ENCODE measurements around the gene RASL12.
"Not testable (repeated sequence)": the region's sequence is repeated elsewhere in the genome, so short reads cannot be mapped to it uniquely, and the experiment has no call there.

Gene RASL12

GRCh38 chr15:65100442-65100841, 32.7 kb upstream of the RASL12 start:
- Histone ChIP-seq H3K9me3 (ENCODE audit: control insufficient read depth, insufficient read depth, low read length) (no peaks in the 10 kb centered on the region), H3K36me3 (ENCODE audit: control insufficient read depth, insufficient read depth, low read length) (no peaks in the 10 kb centered on the region), H3K4me3 (ENCODE audit: low read length) (no peak overlapping the region), H3K27me3 (ENCODE audit: control insufficient read depth, insufficient read depth, low read length) (peaks cover 3% of the 10 kb centered on the region; the same call in 1 of the 2 replicates), H3K4me1 (ENCODE audit: control insufficient read depth, insufficient read depth, low read length) (no peaks in the 10 kb centered on the region; the same call in 1 of the 2 replicates), H3K27ac (ENCODE audit: low read length) (no peak overlapping the region)
- DNase-seq (ENCODE audit: low read depth, low spot score) = no peak
- no CpG with 5 or more reads among the region's 7 CpGs for WGBS (ENCODE audit: insufficient coverage, insufficient read length)

GRCh38 chr15:65099801-65100200, 32.0 kb upstream of the RASL12 start:
- not testable (repeated sequence) for H3K27me3 ChIP-seq (ENCODE audit: control insufficient read depth, insufficient read depth, low read length); H3K4me3 ChIP-seq (ENCODE audit: low read length); H3K4me1 ChIP-seq (ENCODE audit: control insufficient read depth, insufficient read depth, low read length); DNase-seq (ENCODE audit: low read depth, low spot score); H3K36me3 ChIP-seq (ENCODE audit: control insufficient read depth, insufficient read depth, low read length); H3K9me3 ChIP-seq (ENCODE audit: control insufficient read depth, insufficient read depth, low read length); H3K27ac ChIP-seq (ENCODE audit: low read length)
- no CpG with 5 or more reads among the region's 10 CpGs for WGBS (ENCODE audit: insufficient coverage, insufficient read length)

- no CpG with 5 or more reads among the region's 5 CpGs for WGBS (ENCODE audit: insufficient coverage, insufficient read length)
- Histone ChIP-seq H3K27me3 (ENCODE audit: control insufficient read depth, insufficient read depth, low read length) (peaks cover 3% of the 10 kb centered on the region; the same call in 1 of the 2 replicates), H3K4me3 (ENCODE audit: low read length) (no peak overlapping the region), H3K4me1 (ENCODE audit: control insufficient read depth, insufficient read depth, low read length) (no peaks in the 10 kb centered on the region; the same call in 1 of the 2 replicates), H3K36me3 (ENCODE audit: control insufficient read depth, insufficient read depth, low read length) (no peaks in the 10 kb centered on the region), H3K9me3 (ENCODE audit: control insufficient read depth, insufficient read depth, low read length) (no peaks in the 10 kb centered on the region), H3K27ac (ENCODE audit: low read length) (no peak overlapping the region)
- no peak for DNase-seq (ENCODE audit: low read depth, low spot score)
These were observed 31.5 kb upstream of the RASL12 start for GRCh38 chr15:65099336-65099735.

- WGBS (ENCODE audit: insufficient coverage, insufficient read length) = no CpG with 5 or more reads among the region's 7 CpGs
- H3K27me3 ChIP-seq (ENCODE audit: control insufficient read depth, insufficient read depth, low read length) = no peaks in the 10 kb centered on the region; the same call in 1 of the 2 replicates
- no peak overlapping the region for H3K4me3 ChIP-seq (ENCODE audit: low read length)
- no peaks in the 10 kb centered on the region for H3K9me3 ChIP-seq (ENCODE audit: control insufficient read depth, insufficient read depth, low read length)
- no peak overlapping the region for H3K27ac ChIP-seq (ENCODE audit: low read length)
- H3K4me1 ChIP-seq (ENCODE audit: control insufficient read depth, insufficient read depth, low read length) = no peaks in the 10 kb centered on the region; the same call in 1 of the 2 replicates
- no peaks in the 10 kb centered on the region for H3K36me3 ChIP-seq (ENCODE audit: control insufficient read depth, insufficient read depth, low read length)
- no peak for DNase-seq (ENCODE audit: low read depth, low spot score)
These were observed 30.0 kb upstream of the RASL12 start for GRCh38 chr15:65097651-65098263.

- no peaks in the 10 kb centered on the region for H3K9me3 ChIP-seq (ENCODE audit: control insufficient read depth, insufficient read depth, low read length)
- DNase-seq (ENCODE audit: low read depth, low spot score) = no peak
- H3K27me3 ChIP-seq (ENCODE audit: control insufficient read depth, insufficient read depth, low read length) = no peaks in the 10 kb centered on the region
- no peak overlapping the region for H3K27ac ChIP-seq (ENCODE audit: low read length)
- H3K36me3 ChIP-seq (ENCODE audit: control insufficient read depth, insufficient read depth, low read length) = no peaks in the 10 kb centered on the region
- H3K4me1 ChIP-seq (ENCODE audit: control insufficient read depth, insufficient read depth, low read length) = no peaks in the 10 kb centered on the region
- H3K4me3 ChIP-seq (ENCODE audit: low read length) = no peak overlapping the region
- no CpG with 5 or more reads among the region's 6 CpGs for WGBS (ENCODE audit: insufficient coverage, insufficient read length)
These were observed 28.9 kb upstream of the RASL12 start for GRCh38 chr15:65096481-65097385.

GRCh38 chr15:65095747-65096104, 27.9 kb upstream of the RASL12 start:
- WGBS (ENCODE audit: insufficient coverage, insufficient read length) = no CpG with 5 or more reads among the region's 6 CpGs

GRCh38 chr15:65095011-65095746, 27.4 kb upstream of the RASL12 start:
- H3K4me3 ChIP-seq (ENCODE audit: low read length) = no peak overlapping the region
- no peak overlapping the region for H3K27ac ChIP-seq (ENCODE audit: low read length)
- no peaks in the 10 kb centered on the region for H3K27me3 ChIP-seq (ENCODE audit: control insufficient read depth, insufficient read depth, low read length)
- no peak for DNase-seq (ENCODE audit: low read depth, low spot score)
- H3K4me1 ChIP-seq (ENCODE audit: control insufficient read depth, insufficient read depth, low read length) = no peaks in the 10 kb centered on the region
- H3K9me3 ChIP-seq (ENCODE audit: control insufficient read depth, insufficient read depth, low read length) = no peaks in the 10 kb centered on the region
- no CpG with 5 or more reads among the region's 5 CpGs for WGBS (ENCODE audit: insufficient coverage, insufficient read length)
- H3K36me3 ChIP-seq (ENCODE audit: control insufficient read depth, insufficient read depth, low read length) = no peaks in the 10 kb centered on the region

More at GRCh38 chr15:65095747-65096104, 27.9 kb upstream of the RASL12 start:
- no peak for DNase-seq (ENCODE audit: low read depth, low spot score)
- Histone ChIP-seq H3K27me3 (ENCODE audit: control insufficient read depth, insufficient read depth, low read length) (no peaks in the 10 kb centered on the region), H3K9me3 (ENCODE audit: control insufficient read depth, insufficient read depth, low read length) (no peaks in the 10 kb centered on the region), H3K27ac (ENCODE audit: low read length) (no peak overlapping the region), H3K4me3 (ENCODE audit: low read length) (no peak overlapping the region), H3K36me3 (ENCODE audit: control insufficient read depth, insufficient read depth, low read length) (no peaks in the 10 kb centered on the region), H3K4me1 (ENCODE audit: control insufficient read depth, insufficient read depth, low read length) (no peaks in the 10 kb centered on the region)

GRCh38 chr15:65094294-65094995, 26.7 kb upstream of the RASL12 start:
- Histone ChIP-seq H3K4me3 (ENCODE audit: low read length) (no peak overlapping the region), H3K27me3 (ENCODE audit: control insufficient read depth, insufficient read depth, low read length) (no peaks in the 10 kb centered on the region), H3K9me3 (ENCODE audit: control insufficient read depth, insufficient read depth, low read length) (no peaks in the 10 kb centered on the region), H3K4me1 (ENCODE audit: control insufficient read depth, insufficient read depth, low read length) (no peaks in the 10 kb centered on the region), H3K27ac (ENCODE audit: low read length) (no peak overlapping the region), H3K36me3 (ENCODE audit: control insufficient read depth, insufficient read depth, low read length) (no peaks in the 10 kb centered on the region)
- WGBS (ENCODE audit: insufficient coverage, insufficient read length) = no CpG with 5 or more reads among the region's 14 CpGs
- no peak for DNase-seq (ENCODE audit: low read depth, low spot score)

GRCh38 chr15:65093793-65094170, 26.0 kb upstream of the RASL12 start:
- not testable (repeated sequence) for H3K27ac ChIP-seq (ENCODE audit: low read length); H3K27me3 ChIP-seq (ENCODE audit: control insufficient read depth, insufficient read depth, low read length); DNase-seq (ENCODE audit: low read depth, low spot score); H3K4me3 ChIP-seq (ENCODE audit: low read length); H3K4me1 ChIP-seq (ENCODE audit: control insufficient read depth, insufficient read depth, low read length); H3K36me3 ChIP-seq (ENCODE audit: control insufficient read depth, insufficient read depth, low read length); H3K9me3 ChIP-seq (ENCODE audit: control insufficient read depth, insufficient read depth, low read length)
- no CpG with 5 or more reads among the region's 13 CpGs for WGBS (ENCODE audit: insufficient coverage, insufficient read length)

Data from iPS DF 6.9 (cell line).